OCI-LY3 (cell line): Measurements from ENCODE around the gene ACE.

Experiments used
- H2AFZ ChIP-seq: fragments of 200-600, 300-600 bp; shearing (Covaris generic); 2 replicates; pipeline ENCODE4 v1.6.0; 2014; ENCODE audit warnings: antibody characterized with exemption, low read depth, low read length
- H3K27ac ChIP-seq: fragments of 200-600, 300-600 bp; sonication (generic); 2 replicates; pipeline ENCODE4 v1.5.1; 2014; ENCODE audit warnings: mild to moderate bottlenecking, low read length, moderate library complexity, mixed read lengths
- H3K27me3 ChIP-seq: fragments of 200-600, 300-600 bp; sonication (generic); 2 replicates; pipeline ENCODE4 v1.6.1; 2014; ENCODE audit warnings: low read depth, low read length, mixed read lengths
- H3K36me3 ChIP-seq: fragments of 200-600, 300-600 bp; sonication (generic); replicated peaks from 2 replicates; pipeline ENCODE3; 2014; ENCODE audit warnings: low read depth, low read length, mixed read lengths
- H3K4me1 ChIP-seq: fragments of 300-600, 200-600 bp; sonication (generic); 2 replicates; pipeline ENCODE4 v1.6.1; 2014; ENCODE audit warnings: low read length, mixed read lengths
- H3K4me2 ChIP-seq: fragments of 200-600, 300-600 bp; sonication (generic); 2 replicates; pipeline ENCODE4 v1.6.1; 2014; ENCODE audit warnings: low read length, mixed read lengths
- H3K4me3 ChIP-seq: fragments of 300-600, 200-600 bp; sonication (generic); 2 replicates; pipeline ENCODE4 v1.5.1; 2014; ENCODE audit warnings: antibody characterized with exemption, mild to moderate bottlenecking, low read length, moderate library complexity
- H3K79me2 ChIP-seq: fragments of 300-600, 200-600 bp; shearing (Covaris generic); 2 replicates; pipeline ENCODE4 v1.6.1; 2014; ENCODE audit warnings: mild to moderate bottlenecking, low read length, mixed read lengths
- H3K9ac ChIP-seq: fragments of 300-600, 200-600 bp; shearing (Covaris generic); 2 replicates; pipeline ENCODE4 v1.6.0; 2014; ENCODE audit warnings: mild to moderate bottlenecking, low read length, moderate library complexity
- H3K9me3 ChIP-seq: fragments of 200-600, 300-600 bp; shearing (Covaris generic); 2 replicates; pipeline ENCODE4 v1.6.1; 2014; ENCODE audit warnings: low read length, mixed read lengths; ENCODE audit not compliant: insufficient read depth
- H4K20me1 ChIP-seq: fragments of 200-600, 300-600 bp; sonication (generic); 2 replicates; pipeline ENCODE4 v1.6.1; 2016; ENCODE audit warnings: low read length, mixed read lengths; ENCODE audit not compliant: insufficient read depth
- EZH2phosphoT487 ChIP-seq: fragments of 200-600 bp; shearing (Covaris generic); IDR thresholded peaks from 2 replicates; pipeline ENCODE4 v1.6.1; 2018; ENCODE audit warnings: antibody characterized with exemption, mixed run types, low read depth
- TF ChIP-seq, protein P1 (sequence below): fragments of 200-600, 300-600 bp; sonication (generic); IDR thresholded peaks from 2 replicates; pipeline ENCODE4 v1.5.1; 2014; ENCODE audit warnings: antibody characterized with exemption, low read length, low read depth

The ACE gene

DNA sequence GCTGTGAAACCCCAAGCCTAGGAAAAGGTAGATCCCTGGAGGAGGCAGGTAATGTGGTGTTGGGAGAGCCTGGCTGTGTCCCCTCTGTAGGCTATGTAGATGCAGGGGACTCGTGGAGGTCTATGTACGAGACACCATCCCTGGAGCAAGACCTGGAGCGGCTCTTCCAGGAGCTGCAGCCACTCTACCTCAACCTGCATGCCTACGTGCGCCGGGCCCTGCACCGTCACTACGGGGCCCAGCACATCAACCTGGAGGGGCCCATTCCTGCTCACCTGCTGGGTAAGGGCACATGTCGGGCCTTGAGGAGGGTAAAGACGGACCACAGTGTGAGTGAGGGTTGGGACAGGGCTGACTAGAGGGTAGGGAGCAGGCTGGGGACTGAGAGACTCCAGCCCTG lies 12.0 kb downstream of the ACE start:
- no peak overlapping the region for H3K4me2 ChIP-seq
- no peak overlapping the region for H3K27ac ChIP-seq
- H3K36me3 ChIP-seq: no peaks in the 10 kb centered on the region
- H3K9ac ChIP-seq: no peak overlapping the region
- peaks cover 8% of the 10 kb centered on the region for H3K4me1 ChIP-seq
- no peak overlapping the region for H2AFZ ChIP-seq
- H3K9me3 ChIP-seq: no peaks in the 10 kb centered on the region
- H3K4me3 ChIP-seq: no peak overlapping the region
- H3K79me2 ChIP-seq: no peaks in the 10 kb centered on the region
- H4K20me1 ChIP-seq: no peaks in the 10 kb centered on the region
- TF ChIP-seq, protein P1, sequence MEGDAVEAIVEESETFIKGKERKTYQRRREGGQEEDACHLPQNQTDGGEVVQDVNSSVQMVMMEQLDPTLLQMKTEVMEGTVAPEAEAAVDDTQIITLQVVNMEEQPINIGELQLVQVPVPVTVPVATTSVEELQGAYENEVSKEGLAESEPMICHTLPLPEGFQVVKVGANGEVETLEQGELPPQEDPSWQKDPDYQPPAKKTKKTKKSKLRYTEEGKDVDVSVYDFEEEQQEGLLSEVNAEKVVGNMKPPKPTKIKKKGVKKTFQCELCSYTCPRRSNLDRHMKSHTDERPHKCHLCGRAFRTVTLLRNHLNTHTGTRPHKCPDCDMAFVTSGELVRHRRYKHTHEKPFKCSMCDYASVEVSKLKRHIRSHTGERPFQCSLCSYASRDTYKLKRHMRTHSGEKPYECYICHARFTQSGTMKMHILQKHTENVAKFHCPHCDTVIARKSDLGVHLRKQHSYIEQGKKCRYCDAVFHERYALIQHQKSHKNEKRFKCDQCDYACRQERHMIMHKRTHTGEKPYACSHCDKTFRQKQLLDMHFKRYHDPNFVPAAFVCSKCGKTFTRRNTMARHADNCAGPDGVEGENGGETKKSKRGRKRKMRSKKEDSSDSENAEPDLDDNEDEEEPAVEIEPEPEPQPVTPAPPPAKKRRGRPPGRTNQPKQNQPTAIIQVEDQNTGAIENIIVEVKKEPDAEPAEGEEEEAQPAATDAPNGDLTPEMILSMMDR: no peak
- no peak for TF ChIP-seq EZH2phosphoT487
- H3K27me3 ChIP-seq: no peaks in the 10 kb centered on the region

DNA sequence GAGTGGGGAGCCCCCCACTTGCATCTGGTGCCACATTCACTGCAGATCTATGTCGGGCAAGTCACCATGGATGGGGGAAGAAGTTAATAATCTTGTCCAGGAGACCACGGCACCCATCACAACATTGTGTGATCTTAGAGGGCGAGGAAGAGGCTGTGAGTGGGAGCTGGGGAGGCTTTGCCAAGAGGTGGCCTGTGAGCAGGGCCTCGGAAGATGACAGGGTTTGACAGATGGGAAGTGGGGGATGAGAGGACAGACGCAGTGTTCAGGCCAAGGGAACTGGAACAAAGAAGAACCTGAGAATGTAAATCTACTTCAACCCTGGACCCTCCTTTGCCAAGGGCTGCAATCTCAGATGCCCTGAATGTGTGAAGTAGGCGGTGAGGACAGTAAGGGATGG lies 12.4 kb downstream of the ACE start:
- no peak overlapping the region for H2AFZ ChIP-seq
- peaks cover 8% of the 10 kb centered on the region for H3K4me1 ChIP-seq
- no peak overlapping the region for H3K27ac ChIP-seq
- H4K20me1 ChIP-seq: no peaks in the 10 kb centered on the region
- no peaks in the 10 kb centered on the region for H3K36me3 ChIP-seq
- no peaks in the 10 kb centered on the region for H3K79me2 ChIP-seq
- no peak for TF ChIP-seq EZH2phosphoT487
- TF ChIP-seq, protein P1: no peak
- no peak overlapping the region for H3K9ac ChIP-seq
- no peaks in the 10 kb centered on the region for H3K27me3 ChIP-seq
- no peaks in the 10 kb centered on the region for H3K9me3 ChIP-seq
- no peak overlapping the region for H3K4me3 ChIP-seq
- no peak overlapping the region for H3K4me2 ChIP-seq

DNA sequence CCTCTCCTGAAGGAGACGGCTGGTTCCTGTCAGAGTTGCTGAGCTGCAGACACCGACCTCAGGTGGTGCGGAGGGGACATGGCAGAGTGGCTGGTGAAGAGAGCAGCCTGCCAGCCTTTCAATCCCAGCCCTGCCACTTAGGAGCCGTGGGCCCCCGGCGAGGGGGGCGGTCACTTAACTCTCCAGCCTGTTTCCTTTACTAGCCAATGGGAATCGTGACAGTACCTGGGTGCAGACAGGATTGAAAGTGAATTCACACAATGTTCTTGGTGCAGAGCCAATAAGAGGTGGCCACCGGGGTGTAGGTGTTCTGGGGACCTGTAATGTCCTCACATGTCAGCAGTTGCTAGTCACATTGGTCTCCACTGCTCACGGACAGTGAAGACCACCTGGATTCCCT lies 13.5 kb downstream of the ACE start:
- no peaks in the 10 kb centered on the region for H3K27me3 ChIP-seq
- no peak overlapping the region for H3K9ac ChIP-seq
- no peaks in the 10 kb centered on the region for H3K36me3 ChIP-seq
- H3K9me3 ChIP-seq: no peaks in the 10 kb centered on the region
- TF ChIP-seq, protein P1: no peak
- TF ChIP-seq EZH2phosphoT487: no peak
- H3K4me2 ChIP-seq: no peak overlapping the region
- H3K27ac ChIP-seq: no peak overlapping the region
- no peaks in the 10 kb centered on the region for H3K79me2 ChIP-seq
- H4K20me1 ChIP-seq: no peaks in the 10 kb centered on the region
- H3K4me1 ChIP-seq: peaks cover 8% of the 10 kb centered on the region
- H2AFZ ChIP-seq: no peak overlapping the region
- H3K4me3 ChIP-seq: no peak overlapping the region

DNA sequence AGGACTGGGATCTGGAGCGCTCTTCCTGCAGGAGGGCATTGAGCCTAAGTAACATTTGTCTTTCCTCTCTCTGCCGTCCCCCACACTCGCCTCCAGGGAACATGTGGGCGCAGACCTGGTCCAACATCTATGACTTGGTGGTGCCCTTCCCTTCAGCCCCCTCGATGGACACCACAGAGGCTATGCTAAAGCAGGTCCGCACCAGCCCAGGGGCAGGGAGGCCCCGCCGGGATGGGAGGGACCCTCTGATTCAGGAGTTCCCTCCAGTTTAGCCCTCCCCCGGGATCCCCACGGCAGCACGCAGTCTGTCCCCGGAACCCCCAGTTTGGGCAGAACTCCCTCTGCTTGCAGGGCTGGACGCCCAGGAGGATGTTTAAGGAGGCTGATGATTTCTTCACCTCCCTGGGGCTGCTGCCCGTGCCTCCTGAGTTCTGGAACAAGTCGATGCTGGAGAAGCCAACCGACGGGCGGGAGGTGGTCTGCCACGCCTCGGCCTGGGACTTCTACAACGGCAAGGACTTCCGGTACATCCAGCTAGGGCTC lies 14.1 kb downstream of the ACE start:
- TF ChIP-seq, protein P1: no peak
- TF ChIP-seq EZH2phosphoT487: no peak
- no peaks in the 10 kb centered on the region for H3K27me3 ChIP-seq

More for the DNA sequence above, 14.1 kb downstream of the ACE start:
- H3K27ac ChIP-seq: no peak overlapping the region
- H3K4me3 ChIP-seq: no peak overlapping the region
- peaks cover 8% of the 10 kb centered on the region for H3K4me1 ChIP-seq
- H2AFZ ChIP-seq: no peak overlapping the region
- no peaks in the 10 kb centered on the region for H3K36me3 ChIP-seq
- H3K4me2 ChIP-seq: no peak overlapping the region
- H4K20me1 ChIP-seq: no peaks in the 10 kb centered on the region
- H3K9ac ChIP-seq: no peak overlapping the region
- H3K9me3 ChIP-seq: no peaks in the 10 kb centered on the region
- H3K79me2 ChIP-seq: no peaks in the 10 kb centered on the region
